ENCODE data around the gene DAZL. TPM values are rescaled to one million over a fixed set of nuclear protein-coding genes. Genes with fewer than 3 reads are reported as not detected.
"Not testable (repeated sequence)": the region's sequence is repeated elsewhere in the genome, so short reads cannot be mapped to it uniquely, and the experiment has no call there.

The DAZL gene
- total RNA-seq, 1 experiment from 2014 or later: not detected

DNA sequence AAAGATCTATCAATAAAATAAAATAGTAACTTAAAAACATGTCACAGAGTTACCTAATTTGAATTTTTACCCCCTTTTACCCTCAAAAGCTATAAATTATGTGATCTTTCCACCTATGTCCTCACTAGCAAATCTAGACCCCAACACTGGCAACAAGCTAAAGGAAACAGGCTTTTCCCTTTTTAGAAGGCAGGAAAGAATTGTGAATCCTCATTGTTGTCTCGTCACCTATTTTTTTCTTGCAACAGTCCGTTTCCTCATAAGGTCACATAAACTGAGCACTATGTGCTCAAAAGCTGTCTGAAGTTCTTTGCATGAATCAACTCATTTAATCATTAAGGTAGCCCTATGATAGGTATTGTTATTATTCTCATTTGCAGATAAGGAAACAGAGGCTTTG is 34.6 kb upstream of the DAZL start:
- intact Hi-C loops (cut with micrococcal nuclease; ENCODE audit: unreplicated experiment): no loop called here

DNA sequence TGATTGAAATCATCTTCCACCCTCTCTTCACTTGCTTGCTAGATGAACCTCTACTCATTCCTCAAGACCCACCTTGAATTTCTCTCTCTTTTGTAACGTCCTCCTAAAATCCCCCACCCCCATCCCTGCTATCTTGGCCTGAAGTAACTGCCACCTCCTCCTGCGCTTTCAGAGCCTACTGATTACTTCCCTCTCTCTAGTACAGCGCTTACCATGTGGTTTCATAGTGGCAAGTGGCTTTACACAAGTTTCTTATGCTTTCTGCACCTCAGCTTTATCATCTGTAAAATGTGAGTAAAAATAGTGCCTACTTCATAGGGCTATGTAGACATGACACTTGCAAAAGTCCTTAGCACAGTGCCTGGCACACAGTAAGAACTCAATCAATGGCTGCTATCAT is 28.7 kb upstream of the DAZL start:
- Mint-ChIP-seq H3K4me3 (ENCODE audit: low read depth, unreplicated experiment) (no peak overlapping the region), H3K27me3 (ENCODE audit: unreplicated experiment) (no peaks in the 10 kb centered on the region), H3K4me1 (ENCODE audit: low read depth, unreplicated experiment) (no peaks in the 10 kb centered on the region), H3K9me3 (ENCODE audit: low read depth, unreplicated experiment) (no peaks in the 10 kb centered on the region), H3K27ac (ENCODE audit: unreplicated experiment) (no peak overlapping the region), H3K36me3 (ENCODE audit: insufficient read depth, unreplicated experiment) (no peaks in the 10 kb centered on the region)
- BruUV-seq (replicated peaks): no TSS peak
- intact Hi-C loops (cut with micrococcal nuclease; ENCODE audit: unreplicated experiment): no loop called here
- CTCF ChIA-PET: no interaction called here
- DNase-seq: no peak
- TF ChIP-seq, protein P1, sequence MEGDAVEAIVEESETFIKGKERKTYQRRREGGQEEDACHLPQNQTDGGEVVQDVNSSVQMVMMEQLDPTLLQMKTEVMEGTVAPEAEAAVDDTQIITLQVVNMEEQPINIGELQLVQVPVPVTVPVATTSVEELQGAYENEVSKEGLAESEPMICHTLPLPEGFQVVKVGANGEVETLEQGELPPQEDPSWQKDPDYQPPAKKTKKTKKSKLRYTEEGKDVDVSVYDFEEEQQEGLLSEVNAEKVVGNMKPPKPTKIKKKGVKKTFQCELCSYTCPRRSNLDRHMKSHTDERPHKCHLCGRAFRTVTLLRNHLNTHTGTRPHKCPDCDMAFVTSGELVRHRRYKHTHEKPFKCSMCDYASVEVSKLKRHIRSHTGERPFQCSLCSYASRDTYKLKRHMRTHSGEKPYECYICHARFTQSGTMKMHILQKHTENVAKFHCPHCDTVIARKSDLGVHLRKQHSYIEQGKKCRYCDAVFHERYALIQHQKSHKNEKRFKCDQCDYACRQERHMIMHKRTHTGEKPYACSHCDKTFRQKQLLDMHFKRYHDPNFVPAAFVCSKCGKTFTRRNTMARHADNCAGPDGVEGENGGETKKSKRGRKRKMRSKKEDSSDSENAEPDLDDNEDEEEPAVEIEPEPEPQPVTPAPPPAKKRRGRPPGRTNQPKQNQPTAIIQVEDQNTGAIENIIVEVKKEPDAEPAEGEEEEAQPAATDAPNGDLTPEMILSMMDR (IDR thresholded peaks at IDR 0.05; ENCODE audit: unreplicated experiment): no peak

More for the DNA sequence above, 34.6 kb upstream of the DAZL start:
- no peaks in the 10 kb centered on the region for H3K36me3 Mint-ChIP-seq (ENCODE audit: insufficient read depth, unreplicated experiment)
- TF ChIP-seq, protein P1 (IDR thresholded peaks at IDR 0.05; ENCODE audit: unreplicated experiment): no peak
- no peaks in the 10 kb centered on the region for H3K9me3 Mint-ChIP-seq (ENCODE audit: low read depth, unreplicated experiment)
- DNase-seq: no peak
- H3K4me3 Mint-ChIP-seq (ENCODE audit: low read depth, unreplicated experiment): no peak overlapping the region
- no peak overlapping the region for H3K27ac Mint-ChIP-seq (ENCODE audit: unreplicated experiment)
- H3K4me1 Mint-ChIP-seq (ENCODE audit: low read depth, unreplicated experiment): no peaks in the 10 kb centered on the region
- CTCF ChIA-PET: no interaction called here
- no peaks in the 10 kb centered on the region for H3K27me3 Mint-ChIP-seq (ENCODE audit: unreplicated experiment)
- BruUV-seq (replicated peaks): no TSS peak

DNA sequence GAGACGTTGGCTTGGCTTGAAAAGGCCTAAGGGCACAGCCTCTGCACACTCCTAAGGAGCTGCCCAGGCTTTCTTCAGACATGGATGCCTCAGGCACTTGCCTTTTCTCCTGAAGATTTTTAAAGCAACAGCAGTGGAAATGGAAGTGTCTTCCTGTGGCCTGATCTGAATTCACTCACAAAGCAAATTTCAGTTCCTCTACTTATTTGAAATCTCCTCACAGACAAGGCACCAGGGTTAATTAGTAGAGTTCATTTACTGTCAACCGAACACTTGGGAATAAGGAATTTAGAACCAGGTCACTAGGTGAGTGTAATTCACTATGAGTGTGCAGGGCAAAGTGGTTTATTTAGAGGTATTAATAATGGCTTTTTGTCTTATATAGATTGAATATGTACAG is 27.2 kb upstream of the DAZL start:
- BruUV-seq (replicated peaks): no TSS peak
- Mint-ChIP-seq H3K36me3 (ENCODE audit: insufficient read depth, unreplicated experiment) (no peaks in the 10 kb centered on the region), H3K27ac (ENCODE audit: unreplicated experiment) (no peak overlapping the region), H3K4me3 (ENCODE audit: low read depth, unreplicated experiment) (no peak overlapping the region), H3K4me1 (ENCODE audit: low read depth, unreplicated experiment) (no peaks in the 10 kb centered on the region), H3K27me3 (ENCODE audit: unreplicated experiment) (no peaks in the 10 kb centered on the region), H3K9me3 (ENCODE audit: low read depth, unreplicated experiment) (no peaks in the 10 kb centered on the region)
- DNase-seq: no peak
- TF ChIP-seq, protein P1 (IDR thresholded peaks at IDR 0.05; ENCODE audit: unreplicated experiment): no peak
- intact Hi-C loops (cut with micrococcal nuclease; ENCODE audit: unreplicated experiment): no loop called here
- CTCF ChIA-PET: no interaction called here

DNA sequence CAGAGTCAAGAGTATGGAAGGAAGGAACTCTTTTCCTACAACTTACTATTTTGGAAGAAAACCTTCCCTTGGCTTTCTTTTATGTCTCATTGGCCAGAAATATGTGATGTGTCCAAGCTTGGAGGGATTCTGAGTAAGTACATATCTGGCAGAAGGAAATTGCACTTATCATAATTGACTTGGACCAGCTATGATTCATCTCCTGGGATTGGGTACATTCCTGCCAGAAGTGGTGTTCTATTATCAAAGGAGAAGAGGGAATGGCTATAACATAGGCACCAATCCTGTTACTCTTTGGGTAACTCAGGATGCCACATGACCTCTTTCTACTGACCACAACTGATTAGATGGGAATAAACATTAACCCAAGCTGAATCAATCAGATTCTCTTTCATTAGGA is 13.5 kb upstream of the DAZL start:
- TF ChIP-seq, protein P1 (IDR thresholded peaks at IDR 0.05; ENCODE audit: unreplicated experiment): no peak
- H3K36me3 Mint-ChIP-seq (ENCODE audit: insufficient read depth, unreplicated experiment): no peaks in the 10 kb centered on the region
- H3K4me3 Mint-ChIP-seq (ENCODE audit: low read depth, unreplicated experiment): no peak overlapping the region
- no peaks in the 10 kb centered on the region for H3K4me1 Mint-ChIP-seq (ENCODE audit: low read depth, unreplicated experiment)
- CTCF ChIA-PET: no interaction called here
- DNase-seq: no peak
- no peaks in the 10 kb centered on the region for H3K27me3 Mint-ChIP-seq (ENCODE audit: unreplicated experiment)
- intact Hi-C loops (cut with micrococcal nuclease; ENCODE audit: unreplicated experiment): no loop called here
- no peak overlapping the region for H3K27ac Mint-ChIP-seq (ENCODE audit: unreplicated experiment)
- H3K9me3 Mint-ChIP-seq (ENCODE audit: low read depth, unreplicated experiment): peaks cover 5% of the 10 kb centered on the region
- no TSS peak for BruUV-seq (replicated peaks)

DNA sequence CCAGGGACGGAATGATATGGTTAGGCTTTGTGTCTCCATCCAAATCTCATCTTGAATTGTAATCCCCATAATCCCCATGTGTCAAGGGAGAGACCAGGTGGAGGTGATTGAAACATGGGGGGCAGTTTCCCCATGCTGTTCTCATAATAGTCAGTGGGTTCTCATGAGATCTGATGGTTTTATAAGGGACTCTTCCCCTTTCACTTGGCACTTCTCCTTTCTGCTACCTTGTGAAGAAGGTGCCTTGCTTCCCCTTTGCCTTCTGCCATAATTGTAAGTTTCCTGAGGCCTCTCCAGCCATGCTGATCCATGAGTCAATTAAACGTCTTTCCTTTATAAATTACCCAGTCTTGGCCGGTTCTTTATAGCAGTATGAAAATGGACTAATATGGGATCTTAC is 11.9 kb upstream of the DAZL start:
- H3K9me3 Mint-ChIP-seq (ENCODE audit: low read depth, unreplicated experiment); intact Hi-C loops (cut with micrococcal nuclease; ENCODE audit: unreplicated experiment); DNase-seq; H3K27ac Mint-ChIP-seq (ENCODE audit: unreplicated experiment); H3K4me1 Mint-ChIP-seq (ENCODE audit: low read depth, unreplicated experiment); H3K27me3 Mint-ChIP-seq (ENCODE audit: unreplicated experiment); BruUV-seq (replicated peaks); CTCF ChIA-PET; H3K4me3 Mint-ChIP-seq (ENCODE audit: low read depth, unreplicated experiment); H3K36me3 Mint-ChIP-seq (ENCODE audit: insufficient read depth, unreplicated experiment): not testable (repeated sequence)

Measured in Calu3 (cell line).